Activated T-helper 1 cell treated with anti-CD3 and anti-CD28 coated beads, Interleukin-2, amount 50 U/mL, for 16 hours (primary cell): ENCODE results near the gene TSHZ2.
A peak's percentile ranks its signal among the peaks of the same experiment; 100 is the strongest.

Source experiments
- DNase-seq, 2 donors: peaks; one replicate each; pipeline ENCODE4 v3.0.0-alpha.2; 2020; ENCODE audit warnings: low read depth in 1 of 2, low spot score in 1 of 2

The TSHZ2 gene

GRCh38 chr20:53191957-53192356 is 219.8 kb downstream of the TSHZ2 start:
- DNase-seq, result no peak

- no peak for DNase-seq
These were observed 222.4 kb downstream of the TSHZ2 start for GRCh38 chr20:53194306-53195290.

- DNase-seq, result no peak
These were observed 223.9 kb downstream of the TSHZ2 start for GRCh38 chr20:53195876-53196610.

GRCh38 chr20:53201588-53201987 is 229.4 kb downstream of the TSHZ2 start:
- DNase-seq, result no peak

DNA sequence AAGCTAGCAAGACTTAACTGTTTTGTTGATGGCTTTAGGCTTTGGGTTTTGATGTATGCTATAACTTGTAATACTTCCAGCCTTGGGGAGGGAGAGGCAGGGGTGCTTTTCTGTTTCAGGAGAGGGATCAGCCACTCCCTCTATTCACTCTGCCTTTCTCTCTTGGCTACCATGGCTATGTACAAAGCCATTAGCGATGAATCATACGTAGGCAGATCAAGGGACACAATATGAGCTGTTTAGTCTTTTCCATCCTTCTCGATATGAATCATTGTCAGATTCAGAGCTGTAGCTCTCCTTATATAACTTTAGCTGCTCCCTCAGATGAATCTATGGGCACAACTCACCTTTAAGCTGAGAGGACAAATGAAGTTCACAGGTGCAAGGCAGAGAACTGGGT is 230.6 kb downstream of the TSHZ2 start:
- DNase-seq, result no peak

DNA sequence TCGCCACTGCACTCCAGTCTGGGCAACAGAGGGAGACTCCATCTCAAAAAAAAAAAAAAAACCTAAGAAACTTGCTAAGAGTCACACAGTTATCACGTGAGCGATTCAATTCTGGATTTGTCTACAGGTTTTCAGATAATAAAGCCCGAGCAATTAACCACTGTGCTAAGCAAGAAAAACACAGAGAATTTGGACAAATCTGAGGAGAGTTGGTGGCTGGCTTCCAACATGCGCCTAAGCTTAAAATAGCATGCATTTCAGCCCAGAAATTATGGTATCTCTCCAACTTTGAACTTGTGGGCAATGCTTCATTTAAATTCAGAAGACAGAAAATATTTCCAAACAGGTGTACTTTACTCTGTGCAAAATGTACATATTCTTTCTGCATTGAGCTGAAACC is 232.9 kb downstream of the TSHZ2 start:
- no peak for DNase-seq

DNA sequence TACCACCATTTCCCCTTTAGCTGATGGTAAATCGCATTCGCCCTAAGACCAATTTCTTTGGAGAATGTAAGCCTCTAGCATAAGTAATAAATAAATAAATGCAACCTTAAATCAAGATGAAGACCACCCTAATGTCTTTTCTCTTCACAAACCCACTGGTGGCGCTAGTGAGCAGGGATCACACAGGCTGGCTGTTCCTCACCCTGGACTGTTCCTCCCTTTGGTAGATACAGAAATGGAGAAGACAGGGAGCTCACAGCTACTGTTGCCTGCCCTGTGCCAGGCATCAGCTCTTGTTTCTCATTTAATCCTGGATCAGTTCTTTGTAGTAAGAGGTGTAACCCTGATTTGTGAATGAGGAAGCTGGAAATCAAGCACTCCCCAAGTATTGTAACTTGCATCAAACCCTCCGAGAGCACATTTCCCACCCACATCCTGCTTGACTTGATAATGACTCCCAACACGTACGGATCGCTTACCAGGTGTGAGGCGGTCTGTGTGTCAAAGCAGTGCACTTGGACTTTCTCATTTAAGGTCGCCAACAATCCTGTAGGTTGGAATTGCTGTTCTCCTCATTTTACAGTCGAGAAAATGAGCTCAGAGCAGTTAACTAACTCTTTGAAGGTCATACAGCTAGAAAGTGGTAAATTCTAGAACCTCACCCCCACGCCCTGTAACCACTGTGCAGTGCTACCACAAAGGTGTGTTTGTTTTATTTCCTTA is 236.1 kb downstream of the TSHZ2 start:
- DNase-seq, result no peak

- DNase-seq, result no peak
These were observed 237.9 kb downstream of the TSHZ2 start for GRCh38 chr20:53210041-53210440.

GRCh38 chr20:53210931-53211330 is 238.8 kb downstream of the TSHZ2 start:
- DNase-seq, result no peak

DNA sequence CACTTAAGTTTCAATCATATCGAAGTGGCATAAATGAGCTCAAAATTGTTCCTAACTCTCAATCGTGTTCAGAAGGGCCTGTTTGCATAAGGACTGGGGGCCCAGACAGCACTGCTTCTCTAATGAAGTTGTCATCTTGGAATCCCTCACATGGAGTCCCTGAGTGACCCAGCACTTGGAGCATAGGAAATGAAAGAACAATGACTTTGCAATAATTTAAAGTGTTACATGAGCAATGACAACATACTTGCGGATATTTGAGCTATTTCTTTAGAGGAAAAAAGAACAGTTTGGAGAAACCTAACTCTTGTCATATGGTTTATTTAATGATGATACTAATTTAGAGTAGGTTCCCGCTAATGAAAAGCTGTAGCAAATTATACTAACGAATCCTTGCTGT is 239.9 kb downstream of the TSHZ2 start:
- DNase-seq, result no peak

DNA sequence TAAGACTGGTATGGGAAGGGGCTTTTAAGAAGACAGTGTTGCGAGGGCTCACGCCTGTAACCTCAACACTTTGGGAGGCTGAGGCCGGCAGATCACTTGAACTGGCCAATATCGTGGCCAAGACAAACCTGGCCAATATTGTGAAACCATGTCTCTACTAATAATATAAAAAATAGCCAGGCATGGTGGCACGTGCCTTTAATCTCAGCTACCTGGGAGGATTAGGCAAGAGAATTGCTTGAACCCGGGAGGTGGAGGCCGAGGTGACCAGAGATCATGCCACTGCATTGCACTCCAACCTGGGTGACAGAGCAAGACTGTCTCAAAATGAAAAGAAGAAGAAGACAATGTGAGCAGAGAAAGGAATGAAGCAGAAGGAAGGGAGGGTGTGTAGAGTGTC is 242.2 kb downstream of the TSHZ2 start:
- DNase-seq, result no peak

- DNase-seq, result no peak
These were observed 243.0 kb downstream of the TSHZ2 start for GRCh38 chr20:53215166-53215565.

- no peak for DNase-seq
These were observed 244.3 kb downstream of the TSHZ2 start for GRCh38 chr20:53216478-53216855.

DNA sequence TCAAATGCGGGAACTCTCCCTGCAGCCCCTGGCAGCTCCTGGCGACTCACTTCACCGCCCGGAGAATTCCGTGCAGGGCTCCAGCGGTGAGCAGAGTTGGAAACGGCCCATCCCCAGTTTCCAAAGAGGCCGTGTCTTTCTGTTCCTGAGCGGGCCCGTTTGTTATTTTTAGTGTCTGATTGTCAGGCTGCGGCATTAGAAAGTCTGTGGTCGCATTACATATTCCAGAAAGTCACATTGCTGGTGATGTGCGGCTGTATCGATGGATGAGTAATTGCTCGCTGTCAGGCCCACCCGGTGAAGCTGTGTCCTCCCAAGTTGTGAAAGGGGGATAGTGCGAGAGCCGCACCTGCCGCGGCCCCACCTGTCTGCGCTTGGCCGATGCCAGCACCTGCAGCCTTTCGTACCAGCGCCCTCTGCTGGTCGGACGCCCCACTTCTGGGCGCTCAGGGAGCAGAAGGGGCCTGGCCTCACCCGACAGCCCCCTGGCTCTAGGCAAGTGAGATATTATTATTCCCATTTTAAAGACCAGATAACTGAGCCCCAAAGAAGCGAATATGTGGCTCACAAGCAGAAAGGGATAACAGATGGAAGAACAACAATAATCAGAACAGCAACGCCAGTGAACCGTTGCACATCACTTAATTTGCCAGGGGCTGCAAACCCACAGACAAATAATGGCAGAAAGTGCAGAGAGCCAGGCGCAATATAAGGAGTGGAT is 244.9 kb downstream of the TSHZ2 start:
- DNase-seq, result peak; percentile 71 to 80

GRCh38 chr20:53220482-53221307 is 248.5 kb downstream of the TSHZ2 start:
- DNase-seq, result no peak

- no peak for DNase-seq
These were observed 249.6 kb downstream of the TSHZ2 start for GRCh38 chr20:53221731-53222130.

DNA sequence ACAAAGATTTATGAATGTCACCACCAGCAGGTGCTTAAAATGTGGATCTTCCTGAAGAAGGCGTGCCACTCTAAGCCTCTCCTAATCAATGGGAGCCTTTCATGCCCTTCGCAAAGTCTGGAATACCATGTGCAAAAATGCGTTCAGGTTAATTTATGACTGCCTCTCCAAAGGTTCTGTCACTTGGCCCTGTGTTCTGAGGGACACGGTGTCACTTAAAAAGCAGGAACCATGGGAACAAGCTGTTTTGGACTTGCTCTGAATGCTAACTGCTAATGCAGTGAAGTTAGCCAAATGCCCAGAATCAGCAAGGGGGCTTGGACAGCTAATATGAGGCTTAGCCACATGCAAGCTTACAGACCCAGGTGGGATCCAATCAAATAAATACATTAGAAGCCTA is 250.3 kb downstream of the TSHZ2 start:
- no peak for DNase-seq

- DNase-seq, result no peak
These were observed 250.8 kb downstream of the TSHZ2 start for GRCh38 chr20:53222932-53223331.

- DNase-seq, result no peak
These were observed 251.5 kb downstream of the TSHZ2 start for GRCh38 chr20:53223626-53224172.

- DNase-seq, result no peak
These were observed 252.7 kb downstream of the TSHZ2 start for GRCh38 chr20:53224851-53225250.
